H9 (cell line): ENCODE results near the gene GRWD1. TPM values are rescaled to one million over a fixed set of nuclear protein-coding genes. Genes with fewer than 3 reads are reported as not detected.

Source experiments
- DNase-seq: peaks from one replicate; pipeline ENCODE4 v3.0.0-alpha.2; 2017
- H2AFZ ChIP-seq: one replicate; pipeline ENCODE4 v1.6.1; 2013; ENCODE audit warnings: mild to moderate bottlenecking, low read length, control low read depth, moderate library complexity
- H2AK5ac ChIP-seq: 2 replicates; pipeline ENCODE4 v1.6.1; 2013; ENCODE audit warnings: low read length, control low read depth, mixed read lengths; ENCODE audit not compliant: insufficient read length
- H2BK120ac ChIP-seq: one replicate; pipeline ENCODE4 v1.6.1; 2013; ENCODE audit warnings: low read depth, mild to moderate bottlenecking, low read length, control low read depth, inconsistent platforms; ENCODE audit not compliant: poor library complexity, severe bottlenecking
- H2BK12ac ChIP-seq: 2 replicates; pipeline ENCODE4 v1.6.1; 2013; ENCODE audit warnings: low read length, control low read depth, mixed read lengths, low read depth; ENCODE audit not compliant: insufficient read length
- H2BK15ac ChIP-seq: 2 replicates; pipeline ENCODE4 v1.6.1; 2013; ENCODE audit warnings: low read depth, low read length, control low read depth
- H2BK20ac ChIP-seq: one replicate; pipeline ENCODE4 v1.6.1; 2013; ENCODE audit warnings: low read depth, mild to moderate bottlenecking, low read length, control low read depth, inconsistent platforms; ENCODE audit not compliant: poor library complexity, severe bottlenecking
- H2BK5ac ChIP-seq: 2 replicates; pipeline ENCODE4 v1.6.1; 2013; ENCODE audit warnings: low read length, control low read depth, mixed read lengths; ENCODE audit not compliant: insufficient read length
- H3K14ac ChIP-seq: 2 replicates; pipeline ENCODE4 v1.6.1; 2013; ENCODE audit warnings: low read length, control low read depth; ENCODE audit not compliant: insufficient read depth
- H3K18ac ChIP-seq: 2 replicates; pipeline ENCODE4 v1.6.1; 2013; ENCODE audit warnings: low read depth, mild to moderate bottlenecking, mixed read lengths, low read length, control low read depth; ENCODE audit not compliant: insufficient read length
- H3K23ac ChIP-seq: 2 replicates; pipeline ENCODE4 v1.6.1; 2013; ENCODE audit warnings: low read length, control low read depth, mixed read lengths, low read depth; ENCODE audit not compliant: insufficient read length
- H3K23me2 ChIP-seq: 2 replicates; pipeline ENCODE4 v1.6.1; 2013; ENCODE audit warnings: low read depth, mild to moderate bottlenecking, mixed read lengths, low read length, control low read depth; ENCODE audit not compliant: insufficient read length, poor library complexity, severe bottlenecking
- H3K27ac ChIP-seq: 2 replicates; pipeline ENCODE4 v1.5.1; 2013; ENCODE audit warnings: low read length, control low read depth, mixed read lengths, low read depth; ENCODE audit not compliant: insufficient read length
- H3K27me3 ChIP-seq: 2 replicates; pipeline ENCODE4 v1.6.1; 2013; ENCODE audit warnings: low read length, control low read depth, inconsistent platforms; ENCODE audit not compliant: insufficient read depth
- H3K4ac ChIP-seq: 2 replicates; pipeline ENCODE4 v1.6.1; 2013; ENCODE audit warnings: low read depth, mild to moderate bottlenecking, control low read depth, inconsistent platforms, low read length, moderate library complexity
- H3K4me1 ChIP-seq: 2 replicates; pipeline ENCODE4 v1.6.1; 2013; ENCODE audit warnings: low read length, control low read depth, inconsistent platforms; ENCODE audit not compliant: insufficient read depth
- H3K4me2 ChIP-seq: 2 replicates; pipeline ENCODE4 v1.6.1; 2013; ENCODE audit warnings: low read length, control low read depth, mixed read lengths; ENCODE audit not compliant: insufficient read length, insufficient read depth
- H3K56ac ChIP-seq: 2 replicates; pipeline ENCODE4 v1.6.1; 2013; ENCODE audit warnings: low read depth, mild to moderate bottlenecking, mixed read lengths, low read length, control low read depth; ENCODE audit not compliant: insufficient read length
- H3K79me1 ChIP-seq: 2 replicates; pipeline ENCODE4 v1.6.1; 2013; ENCODE audit warnings: low read depth, mild to moderate bottlenecking, moderate library complexity, low read length, control low read depth, inconsistent platforms; ENCODE audit not compliant: insufficient read depth, poor library complexity, severe bottlenecking
- H3K79me2 ChIP-seq: 2 replicates; pipeline ENCODE4 v1.6.1; 2013; ENCODE audit warnings: low read length, control low read depth, inconsistent platforms; ENCODE audit not compliant: insufficient read depth
- H3K9ac ChIP-seq: 2 replicates; pipeline ENCODE4 v1.6.1; 2013; ENCODE audit warnings: low read length, control low read depth, mixed read lengths; ENCODE audit not compliant: insufficient read length; ENCODE audit errors: extremely low read depth
- H3K9me3 ChIP-seq: one replicate; pipeline ENCODE4 v1.6.1; 2013; ENCODE audit warnings: low read depth, low read length, inconsistent platforms; ENCODE audit not compliant: control insufficient read depth
- H3T11ph ChIP-seq: one replicate; pipeline ENCODE4 v1.6.1; 2013; ENCODE audit warnings: mild to moderate bottlenecking, low read length, control low read depth, inconsistent platforms
- H4K20me1 ChIP-seq: one replicate; pipeline ENCODE4 v1.6.1; 2013; ENCODE audit not compliant: control insufficient read depth, insufficient read length, insufficient read depth
- H4K5ac ChIP-seq: 2 replicates; pipeline ENCODE4 v1.6.1; 2013; ENCODE audit warnings: low read depth, mild to moderate bottlenecking, mixed read lengths, low read length, control low read depth; ENCODE audit not compliant: insufficient read length
- H4K8ac ChIP-seq: replicated peaks from 2 replicates; pipeline ENCODE4 v1.6.1; 2013; ENCODE audit warnings: low read length, control low read depth, mixed read lengths, low read depth; ENCODE audit not compliant: insufficient read length
- H4K91ac ChIP-seq: 2 replicates; pipeline ENCODE4 v1.6.1; 2013; ENCODE audit warnings: low read depth, mild to moderate bottlenecking, moderate library complexity, mixed read lengths, low read length, control low read depth; ENCODE audit not compliant: insufficient read length
- H3K27ac Mint-ChIP-seq, 3 experiments: 2 replicates in 2 of 3; 3 replicates in 1 of 3; pipeline ENCODE4 v1.8.0; 2020 to 2021; ENCODE audit warnings: mixed read lengths in 3 of 3, mild to moderate bottlenecking in 1 of 3, moderate library complexity in 1 of 3
- H3K27me3 Mint-ChIP-seq: 2 replicates; pipeline ENCODE4 v1.8.0; 2021; ENCODE audit warnings: low read depth, mild to moderate bottlenecking, moderate library complexity, mixed read lengths
- H3K36me3 Mint-ChIP-seq, 3 experiments: 2 replicates in 2 of 3; 3 replicates in 1 of 3; pipeline ENCODE4 v1.8.0; 2020 to 2021; ENCODE audit warnings: low read depth in 3 of 3, mixed read lengths in 3 of 3; ENCODE audit not compliant: insufficient read depth in 1 of 3
- H3K4me1 Mint-ChIP-seq, 2 experiments: 2 replicates each; pipeline ENCODE4 v1.8.0; 2020; ENCODE audit warnings: mixed read lengths in 2 of 2
- H3K4me3 Mint-ChIP-seq, 2 experiments: 2 replicates in 1 of 2; 3 replicates in 1 of 2; pipeline ENCODE4 v1.8.0; 2020 to 2021; ENCODE audit warnings: mild to moderate bottlenecking in 2 of 2, mixed read lengths in 2 of 2, moderate library complexity in 1 of 2
- H3K9me3 Mint-ChIP-seq, 2 experiments: 2 replicates in 1 of 2; 3 replicates in 1 of 2; pipeline ENCODE4 v1.8.0; 2020; ENCODE audit warnings: mild to moderate bottlenecking in 2 of 2, mixed read lengths in 2 of 2, moderate library complexity in 1 of 2
- CTCF ChIP-seq: fragments of 200-600 bp; sonication (generic); conservative IDR thresholded peaks from 3 replicates; pipeline ENCODE4 v1.8.0; 2021; ENCODE audit warnings: antibody characterized with exemption, mild to moderate bottlenecking
- WGBS: extraction: QIAGEN DNeasy Blood & Tissue Kit; methylation state at CpG from one replicate; pipeline ENCODE4 v1.1.7; 2013; ENCODE audit warnings: missing lambda C conversion rate, low lambda C conversion rate, mixed read lengths; ENCODE audit not compliant: insufficient read length; ENCODE audit errors: extremely low coverage; 5-methylcytosine and 5-hydroxymethylcytosine counted together
- total RNA-seq: library from RNA; stranded (reverse); gene quantifications from 2 replicates; pipeline ENCODE4 v1.2.1, GENCODE V29; 2021

GRWD1 gene
- total RNA-seq, 1 experiment from 2014 or later, result 92.0 TPM

GRCh38 chr19:48465215-48465614, 19.4 kb downstream of the GRWD1 start:
- Histone ChIP-seq H2BK20ac (no peak overlapping the region), H3K9ac (no peak overlapping the region), H3K27me3 (no peaks in the 10 kb centered on the region), H4K20me1 (no peaks in the 10 kb centered on the region), H2AK5ac (no peak overlapping the region), H3K56ac (no peak overlapping the region), H3K9me3 (no peaks in the 10 kb centered on the region), H3K79me2 (no peaks in the 10 kb centered on the region; the same call in 1 of the 2 replicates), H2BK5ac (no peak overlapping the region), H3T11ph (no peak overlapping the region), H3K23me2 (no peaks in the 10 kb centered on the region), H2BK12ac (no peak overlapping the region), H3K79me1 (peaks cover 1% of the 10 kb centered on the region), H3K4me2 (no peak overlapping the region), H4K5ac (no peak overlapping the region), H3K23ac (no peak overlapping the region), H3K14ac (no peak overlapping the region), H2BK15ac (no peak overlapping the region), H2BK120ac (no peak overlapping the region), H4K8ac (no peak overlapping the region), H4K91ac (no peak overlapping the region), H2AFZ (no peak overlapping the region), H3K27ac (no peak overlapping the region), H3K4me1 (no peaks in the 10 kb centered on the region), H3K4ac (no peak overlapping the region), H3K18ac (no peak overlapping the region)
- TF ChIP-seq CTCF, result no peak
- H3K9me3 Mint-ChIP-seq, result no peaks in the 10 kb centered on the region; a peak in 3 of 5 replicates
- peaks cover 2 to 12% (median 8%) of the 10 kb centered on the region in 3 experiments; a peak in 6 of 7 replicates for H3K36me3 Mint-ChIP-seq
- no peak overlapping the region for H3K27ac Mint-ChIP-seq
- DNase-seq, result no peak
- H3K27me3 Mint-ChIP-seq, result peaks cover 5% of the 10 kb centered on the region
- peaks cover 8 to 16% of the 10 kb centered on the region in 2 experiments for H3K4me1 Mint-ChIP-seq
- no CpG with 5 or more reads among the region's 1 CpG for WGBS
- no peak overlapping the region for H3K4me3 Mint-ChIP-seq
